ENCODE data around the gene EVC. TPM values are rescaled to one million over a fixed set of nuclear protein-coding genes. Genes with fewer than 3 reads are reported as not detected.

The EVC gene
- total RNA-seq, 2 donors from 2014 or later, result 25.5 to 29.0 TPM

- H3K36me3 Mint-ChIP-seq (ENCODE audit: low read depth), result peaks cover 84% of the 10 kb centered on the region
- 79 to 85% methylated on average over 4 to 5 of the region's 5 CpGs for WGBS, 2 experiments (ENCODE audit: insufficient coverage in 1 of 2, insufficient read length in 1 of 2)
Measured at GRCh38 chr4:5815641-5816040, 104.6 kb downstream of the EVC start.

GRCh38 chr4:5816101-5816500 is 105.1 kb downstream of the EVC start:
- no peaks in the 10 kb centered on the region for H3K9me3 ChIP-seq (ENCODE audit: control insufficient read depth, low read length)
- H3K27ac ChIP-seq (ENCODE audit: low read depth, low read length), result no peak overlapping the region
- no peak for TF ChIP-seq CTCF (conservative IDR thresholded peaks at IDR 0.05)
- peaks cover 37% of the 10 kb centered on the region for H3K36me3 ChIP-seq (ENCODE audit: control insufficient read depth, insufficient read depth, low read length)
- H3K4me1 ChIP-seq (ENCODE audit: control insufficient read depth, insufficient read depth, low read length), result no peaks in the 10 kb centered on the region
- no peaks in the 10 kb centered on the region for H3K27me3 Mint-ChIP-seq (ENCODE audit: insufficient read depth)
- no peak overlapping the region for H3K4me3 Mint-ChIP-seq
- DNase-seq, result no peak
- no peaks in the 10 kb centered on the region for H3K27me3 ChIP-seq (ENCODE audit: control insufficient read depth, insufficient read depth, low read length, poor library complexity, severe bottlenecking)
- H3K36me3 Mint-ChIP-seq (ENCODE audit: low read depth), result peaks cover 84% of the 10 kb centered on the region
- H3K27ac Mint-ChIP-seq, result no peak overlapping the region
- H3K9ac ChIP-seq (ENCODE audit: extremely low read depth, low read length, poor library complexity, severe bottlenecking), result no peak overlapping the region
- no peaks in the 10 kb centered on the region for H3K4me1 Mint-ChIP-seq
- 90 to 91% methylated on average over 8 of the region's 8 CpGs for WGBS, 2 experiments (ENCODE audit: insufficient coverage in 1 of 2, insufficient read length in 1 of 2)
- H3K4me3 ChIP-seq (ENCODE audit: low read length), result no peak overlapping the region
- H3K9me3 Mint-ChIP-seq, result peaks cover 19% of the 10 kb centered on the region

More at GRCh38 chr4:5815641-5816040, 104.6 kb downstream of the EVC start:
- Histone ChIP-seq H3K36me3 (ENCODE audit: control insufficient read depth, insufficient read depth, low read length) (peaks cover 37% of the 10 kb centered on the region), H3K4me1 (ENCODE audit: control insufficient read depth, insufficient read depth, low read length) (no peaks in the 10 kb centered on the region), H3K27me3 (ENCODE audit: control insufficient read depth, insufficient read depth, low read length, poor library complexity, severe bottlenecking) (no peaks in the 10 kb centered on the region), H3K9ac (ENCODE audit: extremely low read depth, low read length, poor library complexity, severe bottlenecking) (no peak overlapping the region), H3K9me3 (ENCODE audit: control insufficient read depth, low read length) (no peaks in the 10 kb centered on the region), H3K4me3 (ENCODE audit: low read length) (no peak overlapping the region), H3K27ac (ENCODE audit: low read depth, low read length) (no peak overlapping the region)
- no peak for DNase-seq
- no peak for TF ChIP-seq CTCF (conservative IDR thresholded peaks at IDR 0.05)
- no peak overlapping the region for H3K27ac Mint-ChIP-seq
- no peaks in the 10 kb centered on the region for H3K27me3 Mint-ChIP-seq (ENCODE audit: insufficient read depth)
- H3K4me3 Mint-ChIP-seq, result no peak overlapping the region
- no peaks in the 10 kb centered on the region for H3K4me1 Mint-ChIP-seq
- peaks cover 24% of the 10 kb centered on the region for H3K9me3 Mint-ChIP-seq

- no peak for DNase-seq
- TF ChIP-seq CTCF (conservative IDR thresholded peaks at IDR 0.05), result no peak
- Mint-ChIP-seq H3K4me3 (no peak overlapping the region), H3K27ac (no peak overlapping the region), H3K36me3 (ENCODE audit: low read depth) (peaks cover 84% of the 10 kb centered on the region), H3K4me1 (no peaks in the 10 kb centered on the region), H3K9me3 (peaks cover 11% of the 10 kb centered on the region), H3K27me3 (ENCODE audit: insufficient read depth) (no peaks in the 10 kb centered on the region)
- Histone ChIP-seq H3K9me3 (ENCODE audit: control insufficient read depth, low read length) (no peaks in the 10 kb centered on the region), H3K4me1 (ENCODE audit: control insufficient read depth, insufficient read depth, low read length) (no peaks in the 10 kb centered on the region), H3K36me3 (ENCODE audit: control insufficient read depth, insufficient read depth, low read length) (peaks cover 44% of the 10 kb centered on the region), H3K9ac (ENCODE audit: extremely low read depth, low read length, poor library complexity, severe bottlenecking) (no peak overlapping the region), H3K27me3 (ENCODE audit: control insufficient read depth, insufficient read depth, low read length, poor library complexity, severe bottlenecking) (no peaks in the 10 kb centered on the region), H3K4me3 (ENCODE audit: low read length) (no peak overlapping the region), H3K27ac (ENCODE audit: low read depth, low read length) (no peak overlapping the region)
- WGBS, 2 experiments (ENCODE audit: insufficient coverage in 1 of 2, insufficient read length in 1 of 2), result 90 to 97% methylated on average over 8 to 12 of the region's 12 CpGs
Measured at GRCh38 chr4:5816851-5817375, 105.9 kb downstream of the EVC start.
